DOHH2 (cell line): ENCODE data around the gene MACIR.

Experiments
- EZH2phosphoT487 ChIP-seq: fragments of 200-600 bp; sonication (generic); IDR thresholded peaks from 2 replicates; pipeline ENCODE4 v1.6.1; 2017; ENCODE audit warnings: borderline replicate concordance, mild to moderate bottlenecking, antibody characterized with exemption, low read length, moderate library complexity, mixed read lengths
- TF ChIP-seq, protein P1 (sequence below): fragments of 200-600 bp; sonication (generic); IDR thresholded peaks from one replicate; pipeline ENCODE4 v1.5.1; 2014; ENCODE audit warnings: antibody characterized with exemption, mild to moderate bottlenecking, low read depth, low read length; ENCODE audit not compliant: poor library complexity, severe bottlenecking

DNA sequence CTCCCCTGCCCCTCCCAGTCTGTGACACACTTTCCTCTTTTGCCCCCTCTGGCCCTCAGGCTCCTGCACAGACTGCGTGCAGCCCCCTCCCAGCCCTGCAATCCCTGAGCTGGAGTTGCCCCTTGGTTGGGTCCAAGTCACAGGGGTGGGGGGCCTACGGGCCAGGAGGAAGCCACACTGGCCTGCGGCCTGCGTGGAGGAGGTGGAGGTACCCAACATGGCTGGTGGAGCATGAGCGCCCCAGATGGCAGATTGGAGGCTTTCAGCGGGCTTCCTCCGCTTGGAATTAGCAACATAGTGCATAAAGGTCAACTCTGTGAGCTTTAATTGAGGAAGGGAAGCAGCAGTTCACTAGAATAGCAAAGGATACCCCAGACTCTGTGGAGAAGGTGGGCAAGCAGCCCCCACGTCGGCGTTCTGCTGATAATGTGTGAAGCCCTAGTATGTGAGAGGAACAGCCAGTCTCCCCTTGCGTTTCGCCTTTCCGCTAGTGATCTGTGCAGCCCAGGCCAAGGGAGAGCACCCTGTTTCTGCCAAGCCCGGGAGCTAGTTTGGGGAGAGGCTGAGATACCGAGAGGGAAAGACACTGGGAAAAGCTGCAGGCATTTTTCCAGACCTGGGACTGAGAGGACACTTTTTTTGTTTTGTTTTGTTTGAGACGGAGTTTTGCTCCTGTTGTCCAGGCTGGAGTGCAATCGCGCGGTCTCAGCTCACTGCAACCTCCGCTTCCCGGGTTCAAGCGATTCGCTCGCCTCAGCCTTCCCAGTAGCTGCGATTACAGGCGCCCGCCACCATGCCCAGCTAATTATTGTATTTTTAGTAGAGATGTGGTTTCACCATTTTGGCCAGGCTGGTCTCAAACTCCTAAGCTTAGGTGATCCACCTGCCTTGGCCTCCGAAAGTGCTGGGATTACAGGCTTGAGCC, 35.3 kb upstream of the MACIR start:
- TF ChIP-seq, protein P1, sequence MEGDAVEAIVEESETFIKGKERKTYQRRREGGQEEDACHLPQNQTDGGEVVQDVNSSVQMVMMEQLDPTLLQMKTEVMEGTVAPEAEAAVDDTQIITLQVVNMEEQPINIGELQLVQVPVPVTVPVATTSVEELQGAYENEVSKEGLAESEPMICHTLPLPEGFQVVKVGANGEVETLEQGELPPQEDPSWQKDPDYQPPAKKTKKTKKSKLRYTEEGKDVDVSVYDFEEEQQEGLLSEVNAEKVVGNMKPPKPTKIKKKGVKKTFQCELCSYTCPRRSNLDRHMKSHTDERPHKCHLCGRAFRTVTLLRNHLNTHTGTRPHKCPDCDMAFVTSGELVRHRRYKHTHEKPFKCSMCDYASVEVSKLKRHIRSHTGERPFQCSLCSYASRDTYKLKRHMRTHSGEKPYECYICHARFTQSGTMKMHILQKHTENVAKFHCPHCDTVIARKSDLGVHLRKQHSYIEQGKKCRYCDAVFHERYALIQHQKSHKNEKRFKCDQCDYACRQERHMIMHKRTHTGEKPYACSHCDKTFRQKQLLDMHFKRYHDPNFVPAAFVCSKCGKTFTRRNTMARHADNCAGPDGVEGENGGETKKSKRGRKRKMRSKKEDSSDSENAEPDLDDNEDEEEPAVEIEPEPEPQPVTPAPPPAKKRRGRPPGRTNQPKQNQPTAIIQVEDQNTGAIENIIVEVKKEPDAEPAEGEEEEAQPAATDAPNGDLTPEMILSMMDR = no peak
- TF ChIP-seq EZH2phosphoT487 = no peak
